Fibroblast of skin of right biceps (primary cell): Measurements from ENCODE around the gene WWC2.
"Not testable (repeated sequence)": the region's sequence is repeated elsewhere in the genome, so short reads cannot be mapped to it uniquely, and the experiment has no call there.

Experiments used
- DNase-seq: peaks from one replicate; pipeline ENCODE4 v3.0.0-alpha.2; 2013

Gene WWC2

DNA sequence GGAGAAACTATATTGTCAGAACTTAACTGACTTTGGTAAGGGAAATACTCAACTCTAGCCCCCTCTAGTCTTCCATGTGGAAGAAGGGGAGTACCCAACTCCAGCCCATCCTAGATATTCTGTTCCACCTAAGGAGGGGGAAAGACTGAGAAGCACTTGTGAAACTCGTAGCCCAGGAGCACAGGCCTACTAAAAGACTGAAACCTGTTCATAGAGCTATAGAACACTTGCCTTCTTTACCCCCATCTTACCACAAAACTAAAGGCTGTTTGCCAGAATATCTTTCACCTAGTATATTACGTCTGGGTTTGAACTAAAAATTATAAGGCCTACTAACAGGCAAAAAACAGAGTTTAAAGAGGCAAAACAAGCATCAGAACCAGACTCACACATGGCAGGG, 205.5 kb downstream of the WWC2 start:
- DNase-seq: no peak

DNA sequence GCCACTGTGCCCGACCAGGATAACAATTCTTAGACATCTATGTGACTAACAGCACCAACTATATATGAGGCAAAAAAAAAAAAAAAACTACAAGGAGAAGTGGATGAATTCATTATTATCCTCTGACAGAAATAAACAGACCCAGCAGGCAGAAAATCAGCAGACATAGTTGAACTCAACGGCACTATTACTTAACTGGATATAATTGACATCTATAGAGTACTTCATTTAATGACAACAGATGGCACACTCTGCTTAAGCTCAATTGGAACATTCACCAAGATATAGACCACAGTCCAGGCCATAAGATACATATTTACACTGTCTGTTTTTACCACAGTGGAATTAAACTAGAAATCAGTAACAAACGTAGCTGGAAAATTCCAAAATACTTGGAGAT, 207.8 kb downstream of the WWC2 start:
- no peak for DNase-seq

DNA sequence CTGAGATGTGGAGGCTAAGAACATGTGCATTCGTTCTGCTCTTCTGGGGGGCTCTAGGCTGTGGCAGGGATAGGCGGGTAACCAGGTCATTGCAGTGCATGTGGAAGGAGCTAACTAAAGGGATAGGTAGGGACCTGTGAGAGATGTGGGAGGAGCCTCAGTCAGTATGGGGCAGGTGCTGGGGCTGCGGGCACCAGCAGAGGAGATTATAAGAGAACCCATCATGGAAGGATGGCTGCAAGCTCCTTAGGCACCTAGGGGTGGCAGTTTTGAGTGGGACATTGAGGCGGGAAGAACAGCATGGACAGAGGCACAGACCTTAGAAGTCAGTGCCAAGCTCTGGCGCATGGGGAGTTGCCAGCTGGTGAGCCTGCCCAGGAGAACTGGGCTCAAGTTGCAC, 213.8 kb downstream of the WWC2 start:
- no peak for DNase-seq

DNA sequence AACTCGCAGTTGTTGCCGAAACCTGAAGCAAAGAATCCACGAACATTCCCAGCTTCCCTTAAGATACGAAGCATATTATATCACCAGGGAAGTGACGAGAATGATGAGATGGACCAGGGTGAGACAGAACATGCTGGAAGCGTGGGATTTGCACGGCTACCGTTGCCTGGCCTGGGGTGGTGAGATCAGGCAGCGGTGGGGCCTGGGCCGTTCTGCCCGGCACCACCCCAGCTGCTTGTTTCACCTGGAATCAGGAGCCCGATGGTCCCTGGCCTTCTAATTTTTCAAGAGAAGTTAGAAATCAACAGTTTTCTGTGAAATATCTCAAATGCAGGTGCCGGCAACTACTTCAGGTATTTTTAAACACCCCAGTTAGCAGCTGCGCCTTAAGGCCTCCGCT, 215.3 kb downstream of the WWC2 start:
- DNase-seq: no peak

DNA sequence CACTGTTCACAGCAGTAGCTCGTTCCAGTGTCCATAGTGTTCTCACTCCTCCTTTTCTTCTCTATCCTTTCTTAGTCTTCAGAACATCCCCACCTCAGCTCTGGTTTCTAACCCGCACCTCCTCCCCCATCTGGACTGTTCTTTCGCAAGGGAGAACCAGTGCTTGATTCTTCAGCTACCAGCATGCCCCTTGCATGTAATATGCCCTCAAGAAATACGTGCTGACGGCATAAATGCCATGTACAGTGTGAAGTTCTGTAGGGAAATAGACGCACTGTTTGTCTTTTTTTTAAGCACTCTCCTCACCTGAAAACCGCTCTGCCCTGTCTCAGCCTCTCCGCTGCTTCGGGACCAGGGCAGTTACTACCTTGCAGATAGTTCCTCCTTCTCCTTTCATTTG, 215.7 kb downstream of the WWC2 start:
- DNase-seq: no peak

DNA sequence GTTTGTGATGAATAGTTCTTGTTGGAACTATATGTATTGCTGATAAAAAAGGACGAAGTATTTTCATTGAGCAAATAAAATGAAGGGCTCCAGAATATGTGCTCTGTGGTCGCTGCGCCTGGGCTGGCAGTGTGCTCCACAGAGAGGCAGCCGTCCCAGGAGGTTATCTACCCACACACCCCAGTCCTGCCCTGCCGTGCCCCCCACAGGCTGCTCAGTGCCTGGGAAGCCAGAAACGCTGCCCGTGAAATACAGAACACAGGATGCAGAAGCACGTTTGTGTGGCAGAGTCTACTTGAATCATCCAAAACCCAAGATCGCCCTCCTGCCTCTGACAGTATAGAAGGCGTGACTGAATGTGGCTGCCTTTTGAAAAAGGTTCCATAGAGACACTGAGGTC, 219.6 kb downstream of the WWC2 start:
- no peak for DNase-seq

DNA sequence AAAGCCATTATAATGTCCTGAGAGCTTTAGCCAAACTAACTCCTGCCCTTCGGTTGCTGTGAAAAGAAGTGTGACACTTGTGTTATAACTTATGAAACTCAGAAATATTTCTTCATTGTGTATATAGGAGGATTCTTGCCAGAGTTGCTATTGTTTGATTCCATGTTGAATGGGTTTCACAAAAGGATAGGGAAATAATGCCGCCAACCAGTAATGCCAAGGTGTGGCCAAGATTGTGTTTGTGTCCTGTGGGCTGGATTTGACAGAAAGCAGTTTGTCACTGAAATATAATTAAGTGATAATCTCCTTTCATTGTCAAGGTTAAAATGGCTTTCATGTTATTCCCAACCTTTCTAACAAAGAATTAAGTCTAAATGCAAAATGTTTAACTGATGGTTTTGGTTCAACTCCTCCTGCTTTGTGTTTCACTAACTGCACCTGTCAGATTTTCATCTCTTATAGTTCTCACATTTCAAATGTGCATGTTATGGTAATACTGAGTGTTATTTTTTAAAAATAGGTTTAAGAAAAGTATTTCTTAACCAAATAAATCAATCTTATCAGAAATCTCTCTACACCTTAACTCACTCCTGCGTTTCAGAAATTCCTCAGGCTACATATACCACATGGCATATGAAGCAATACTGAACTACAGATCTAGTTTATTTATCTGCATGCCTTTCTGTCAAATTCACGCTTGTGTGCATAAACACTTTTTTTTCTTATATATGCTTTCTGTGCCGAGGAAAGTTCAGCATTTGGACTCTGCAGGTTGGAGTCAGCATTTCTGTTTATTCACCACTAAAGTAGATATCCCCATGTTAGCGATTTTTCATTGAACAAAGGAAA, 221.4 kb downstream of the WWC2 start, which contains the start of gene CLDN22:
TSS of gene CLDN22 (minus strand) at position 66 of the 849 bp plus-strand sequence. CDS start at position 8, 58 bp downstream.
- no peak for DNase-seq

DNA sequence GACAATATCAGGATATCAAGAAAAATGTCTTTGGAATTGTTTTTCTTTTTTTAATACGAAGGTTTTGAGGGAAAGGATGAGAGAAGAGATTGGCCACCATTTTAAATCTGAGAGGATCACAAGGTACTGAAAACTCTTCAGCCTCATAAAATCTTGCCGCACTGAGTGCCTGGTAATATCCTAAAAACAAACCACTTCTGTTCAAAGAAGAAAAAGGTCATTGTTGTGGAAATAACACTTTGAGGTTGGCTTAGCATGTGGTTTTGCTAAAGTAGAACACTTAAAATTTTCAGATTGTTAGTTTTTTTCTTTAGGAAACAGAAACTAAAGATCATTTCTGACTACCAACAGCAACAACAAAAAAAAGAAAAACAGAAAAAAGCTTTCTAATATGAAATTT, 222.0 kb downstream of the WWC2 start:
- DNase-seq: no peak

DNA sequence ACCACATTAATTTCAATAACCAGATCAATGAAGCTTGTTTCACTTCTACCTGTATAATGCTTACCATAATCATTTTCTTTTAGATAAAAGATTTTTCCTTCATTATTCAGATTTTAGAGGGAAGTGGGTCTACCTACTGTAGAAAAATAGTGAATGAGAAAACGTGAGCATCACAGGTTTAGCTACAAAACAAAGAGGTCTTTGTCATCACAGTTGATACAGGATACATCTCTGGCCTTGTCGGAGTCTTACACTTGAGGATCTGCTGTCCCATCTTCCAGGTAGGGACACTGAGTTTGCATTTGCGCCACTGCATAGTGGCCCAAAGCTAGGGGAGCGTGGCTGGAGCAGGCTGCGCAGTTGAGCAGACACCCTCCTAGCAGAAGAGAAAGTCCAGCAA, 222.5 kb downstream of the WWC2 start:
- DNase-seq: no peak

DNA sequence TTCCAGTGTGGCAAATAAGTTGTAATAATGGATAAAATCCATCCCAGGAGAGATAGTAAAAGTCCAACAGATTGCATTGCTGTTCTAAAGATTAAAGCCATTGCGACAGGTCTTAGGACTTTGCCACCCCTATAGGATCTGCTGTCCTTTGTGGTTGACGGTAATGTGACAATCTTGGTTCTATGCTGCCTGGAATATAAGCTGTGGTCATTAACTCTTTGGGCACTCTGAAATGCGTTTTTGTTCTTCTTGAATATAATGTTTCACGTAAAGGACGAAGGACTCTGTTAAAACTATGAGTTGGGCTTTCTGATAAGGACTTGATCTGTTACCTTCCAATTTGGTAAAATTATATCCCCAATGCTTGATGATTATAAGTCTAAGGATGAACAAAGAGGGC, 223.3 kb downstream of the WWC2 start, which contains the start of gene CLDN24:
TSS of gene CLDN24 (minus strand) at position 101 of the 400 bp plus-strand sequence. CDS start at position 101, 0 bp downstream.
- DNase-seq: no peak

DNA sequence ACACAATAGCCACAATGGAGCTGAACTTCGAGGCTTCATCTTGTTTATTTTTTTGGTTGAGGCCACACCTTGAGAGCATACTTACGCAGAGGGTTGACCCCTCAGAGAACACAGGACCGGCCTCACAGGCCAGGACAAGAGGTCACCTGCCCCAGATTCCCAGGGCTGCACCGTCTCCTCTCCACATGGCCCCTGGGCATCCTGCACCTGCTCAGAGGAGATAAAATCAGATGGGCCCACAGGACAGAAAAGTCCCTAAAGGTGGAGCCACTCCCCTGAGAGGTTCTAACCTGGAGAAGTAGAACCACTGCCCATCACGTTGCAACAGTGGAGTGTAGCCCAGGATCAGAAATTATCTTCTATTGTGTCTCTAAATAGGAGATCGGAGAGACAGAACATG, 224.2 kb downstream of the WWC2 start:
- DNase-seq: no peak

DNA sequence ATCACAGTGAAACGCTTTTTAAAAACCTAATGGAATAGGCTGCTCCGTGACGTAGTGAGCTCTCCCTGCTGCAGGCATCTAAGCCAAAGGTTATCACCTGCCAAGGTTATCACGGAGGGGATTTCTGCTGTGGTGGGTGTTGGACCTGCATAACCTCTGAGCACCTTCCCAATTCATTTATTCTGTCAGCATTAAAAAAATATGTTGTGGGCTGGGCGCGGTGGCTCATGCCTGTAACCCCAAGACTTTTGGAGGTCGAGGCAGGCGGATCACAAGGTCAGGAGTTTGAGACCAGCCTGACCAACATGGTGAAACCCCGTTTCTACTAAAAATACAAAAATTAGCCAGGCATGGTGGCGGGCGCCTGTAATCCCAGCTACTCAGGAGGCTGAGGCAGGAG, 225.0 kb downstream of the WWC2 start:
- DNase-seq: not testable (repeated sequence)

DNA sequence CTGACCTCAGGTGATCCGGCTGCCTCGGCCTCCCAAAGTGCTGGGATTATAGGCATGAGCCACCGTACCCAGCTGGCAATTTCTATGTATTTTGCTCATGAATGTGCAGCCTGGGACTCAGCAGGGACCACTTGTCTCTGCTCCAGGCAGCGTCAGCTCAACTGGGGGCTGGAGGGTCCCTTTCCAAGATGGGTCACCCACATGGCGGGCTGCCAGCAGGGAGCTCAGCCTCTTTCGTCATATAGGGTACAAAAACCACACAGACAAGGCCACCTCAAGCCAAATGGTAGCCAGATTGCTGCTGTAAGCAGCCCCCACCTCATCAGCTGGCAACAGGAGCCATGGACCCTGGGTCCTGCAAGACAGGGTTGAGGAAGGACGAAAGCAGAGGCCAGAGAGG, 225.6 kb downstream of the WWC2 start:
- DNase-seq: no peak

DNA sequence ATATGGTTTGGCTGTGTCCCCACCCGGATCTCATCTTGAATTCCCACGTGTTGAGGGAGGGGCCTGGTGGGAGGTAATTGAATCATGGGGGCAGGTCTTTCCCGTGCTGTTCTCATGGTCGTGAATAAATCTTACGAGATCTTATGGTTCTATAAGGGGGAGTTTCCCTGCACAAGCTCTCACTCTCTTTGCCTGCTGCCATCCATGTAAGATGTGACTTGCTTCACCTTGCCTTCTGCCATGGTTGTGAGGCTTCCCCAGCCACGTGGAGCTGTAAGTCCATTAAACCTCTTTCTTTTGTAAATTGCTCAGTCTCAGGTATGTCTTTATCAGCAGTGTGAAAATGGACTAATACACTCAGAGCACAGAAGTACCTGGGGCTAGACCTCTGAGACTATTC, 227.3 kb downstream of the WWC2 start:
- not testable (repeated sequence) for DNase-seq

DNA sequence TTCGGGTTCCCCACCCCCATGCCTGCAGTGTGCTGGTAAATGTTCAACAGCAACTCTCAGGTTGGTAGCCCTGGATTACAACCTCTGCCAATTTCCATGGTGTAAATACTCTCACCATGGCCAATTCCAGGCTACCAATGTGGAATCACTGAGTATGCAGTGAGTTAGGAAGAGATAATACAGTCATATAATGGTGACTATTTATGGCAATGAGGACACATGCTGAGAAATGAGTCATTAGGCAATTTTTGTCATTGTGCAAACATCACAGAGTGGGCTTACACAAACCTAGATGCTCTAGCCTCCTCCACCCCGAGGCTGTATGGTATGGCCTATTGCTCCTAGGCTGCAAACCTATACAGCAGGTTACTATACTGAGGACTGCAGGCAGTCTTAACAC, 227.8 kb downstream of the WWC2 start:
- DNase-seq: peak; percentile 54

DNA sequence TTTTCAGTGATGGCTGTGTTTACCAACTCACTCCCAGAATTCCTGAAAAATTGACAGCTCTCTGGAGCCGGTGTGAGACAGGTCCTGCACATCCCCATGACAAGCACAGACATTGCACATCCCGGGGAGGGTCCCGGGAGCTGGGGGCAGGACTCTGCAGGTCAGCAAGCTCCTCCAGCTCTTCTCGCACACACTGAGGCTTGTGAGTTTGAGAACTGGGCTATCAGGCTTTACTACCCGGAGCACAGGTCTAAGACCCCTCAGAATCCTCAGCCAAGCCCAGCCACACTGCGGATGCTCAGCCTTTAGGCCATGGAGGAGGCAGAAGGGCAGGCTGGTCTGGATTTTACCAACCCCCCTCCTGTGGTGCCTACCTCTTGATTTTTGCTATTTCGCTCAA, 228.8 kb downstream of the WWC2 start:
- DNase-seq: no peak

DNA sequence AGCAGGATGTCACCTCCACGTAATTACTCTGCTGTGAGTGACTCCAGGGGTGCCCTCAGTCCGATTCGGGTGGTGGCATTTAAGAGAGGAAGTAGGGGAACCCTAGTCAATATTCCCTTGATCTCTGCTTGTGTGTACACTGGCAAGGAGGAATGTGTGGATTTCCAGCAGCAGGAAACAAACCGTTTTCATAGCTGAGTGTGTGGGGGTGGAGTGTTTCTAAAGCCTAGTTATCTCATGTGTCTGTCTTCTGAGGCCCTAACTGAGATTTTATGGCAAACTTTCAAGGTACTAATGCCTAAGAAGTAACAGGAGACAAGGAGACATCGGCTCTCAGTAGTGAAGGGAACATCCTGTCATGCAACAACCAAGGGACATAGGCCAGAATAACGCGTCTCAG, 229.8 kb downstream of the WWC2 start:
- peak; percentile 37 for DNase-seq

DNA sequence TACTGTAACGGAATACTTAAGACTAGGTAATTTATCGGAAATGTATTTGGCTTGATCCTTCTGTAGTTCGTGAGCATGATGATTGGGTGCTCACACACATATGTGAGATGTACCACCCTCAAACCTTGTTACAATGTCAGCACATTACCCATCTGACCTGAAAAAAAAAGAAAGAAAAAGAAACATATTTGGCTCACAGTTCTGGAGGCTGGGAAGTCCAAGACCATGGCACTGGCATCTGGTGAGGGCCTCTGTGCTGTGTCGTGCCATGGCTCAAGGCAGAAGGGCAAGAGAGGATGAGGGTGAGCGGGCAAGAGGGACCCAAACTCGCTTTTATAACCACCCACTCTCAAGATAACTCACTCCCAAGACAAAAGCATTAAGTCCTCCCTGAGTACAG, 230.2 kb downstream of the WWC2 start:
- no peak for DNase-seq

DNA sequence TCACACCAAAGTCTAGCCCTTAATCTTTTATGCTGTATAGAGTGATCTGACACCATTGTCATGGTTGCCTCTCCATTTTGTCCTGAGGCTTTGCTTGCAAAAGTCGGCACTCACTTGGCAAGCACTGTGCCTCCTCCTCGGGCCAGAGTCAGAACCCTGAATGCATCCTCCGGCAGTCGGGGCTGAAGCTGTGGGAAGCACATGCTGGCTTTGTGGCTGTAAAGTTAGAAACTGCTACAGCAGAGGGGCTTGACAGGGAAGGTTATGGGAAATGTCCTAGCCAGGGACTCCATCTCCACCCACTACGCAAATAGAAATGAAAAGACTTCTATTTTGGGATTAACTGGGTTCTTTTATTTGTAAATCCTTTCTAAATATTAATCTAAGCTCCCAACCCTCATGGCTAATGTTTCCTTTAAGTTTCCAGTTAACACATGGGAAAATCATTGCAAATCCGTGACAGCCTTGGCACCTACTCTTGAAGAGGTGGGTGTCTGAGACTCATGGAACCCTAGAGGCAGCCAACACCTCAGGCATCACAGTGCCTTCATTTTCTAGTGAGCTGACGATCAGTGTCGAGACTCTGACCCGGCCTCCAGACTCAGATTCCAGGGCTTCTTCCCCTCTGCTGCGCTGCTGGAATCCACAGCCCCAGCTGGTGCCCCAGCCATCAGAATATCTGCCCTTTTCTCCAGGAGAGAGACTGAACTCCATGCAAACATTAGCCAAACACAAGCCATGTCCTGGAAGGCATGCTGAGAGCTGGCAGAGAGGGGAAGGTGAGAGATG, 231.1 kb downstream of the WWC2 start:
- DNase-seq: no peak

DNA sequence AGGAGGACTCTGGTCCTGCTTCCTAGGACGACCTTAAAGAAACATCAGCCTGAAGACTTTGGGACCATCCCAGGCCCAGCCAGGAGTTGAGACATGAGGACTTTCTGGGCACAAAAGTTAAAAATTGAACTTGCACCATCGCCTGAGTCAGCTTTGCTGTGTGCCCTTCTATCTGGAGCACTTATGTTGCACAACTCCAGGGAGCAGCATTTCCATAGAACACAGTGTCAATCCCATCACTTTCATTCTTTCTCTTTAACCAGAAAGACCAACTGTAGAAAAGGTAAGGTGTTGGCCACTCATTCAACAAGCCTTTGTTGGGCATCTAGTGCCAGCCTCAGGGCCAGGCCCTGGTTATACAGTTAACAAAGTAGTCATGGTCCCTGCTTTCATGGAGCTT, 231.8 kb downstream of the WWC2 start:
- DNase-seq: no peak

DNA sequence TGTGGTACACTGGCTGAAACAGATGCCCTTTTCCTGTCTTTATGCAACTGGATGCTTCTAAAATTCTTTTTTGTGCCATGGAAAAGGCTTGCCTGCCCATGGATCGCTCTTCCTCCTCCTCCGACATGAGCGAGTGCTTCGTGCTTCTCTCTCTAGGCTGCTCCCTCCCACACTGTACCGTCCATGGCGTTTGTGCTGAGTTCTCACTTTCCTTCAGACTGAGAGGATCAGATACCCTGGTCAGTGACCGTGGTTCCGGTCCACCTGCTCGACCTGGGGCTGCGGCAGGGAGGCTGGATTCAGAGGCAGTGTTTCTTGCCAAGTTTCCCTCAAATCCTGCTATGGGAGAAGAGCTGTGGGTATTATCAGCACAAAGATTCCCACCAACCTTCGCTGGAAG, 233.4 kb downstream of the WWC2 start:
- no peak for DNase-seq

DNA sequence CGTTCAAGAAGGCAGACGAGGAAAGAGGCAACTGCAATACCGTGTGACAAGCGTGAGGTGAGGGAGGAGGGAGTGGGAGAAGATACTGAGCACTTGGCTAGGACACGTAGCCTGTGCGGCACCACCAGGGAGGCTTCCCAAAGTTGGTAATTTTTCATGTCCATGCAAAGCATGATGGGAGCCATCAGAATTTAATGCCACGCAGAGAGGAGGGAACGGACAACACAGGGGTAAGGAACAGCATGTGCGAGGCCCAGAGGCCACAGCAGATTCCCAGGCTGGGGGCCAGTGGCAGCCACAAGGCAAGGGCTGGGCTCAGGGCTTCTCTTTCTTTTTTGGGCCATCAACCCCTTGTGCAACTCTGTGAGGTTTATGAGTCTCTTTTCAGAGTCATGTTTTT, 234.1 kb downstream of the WWC2 start:
- no peak for DNase-seq

DNA sequence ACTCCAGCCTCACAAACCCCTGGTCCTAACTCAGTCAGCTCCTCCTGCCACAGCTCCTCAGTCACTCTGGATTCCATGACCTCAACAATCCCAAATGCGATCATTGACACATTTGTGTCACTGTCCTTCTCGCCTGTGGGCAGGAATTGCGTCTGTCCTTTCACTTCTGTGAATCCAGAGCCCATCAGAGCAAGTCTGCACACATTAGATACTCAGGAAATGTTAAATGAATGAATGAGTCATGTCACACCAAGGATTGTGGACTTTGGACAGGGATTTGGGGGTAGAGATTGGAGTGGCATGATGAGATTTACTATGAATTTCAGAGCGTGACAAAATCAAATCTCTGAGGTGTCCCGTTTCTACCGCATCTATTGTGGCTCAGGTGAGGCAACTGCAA, 234.9 kb downstream of the WWC2 start:
- DNase-seq: peak; percentile 34

DNA sequence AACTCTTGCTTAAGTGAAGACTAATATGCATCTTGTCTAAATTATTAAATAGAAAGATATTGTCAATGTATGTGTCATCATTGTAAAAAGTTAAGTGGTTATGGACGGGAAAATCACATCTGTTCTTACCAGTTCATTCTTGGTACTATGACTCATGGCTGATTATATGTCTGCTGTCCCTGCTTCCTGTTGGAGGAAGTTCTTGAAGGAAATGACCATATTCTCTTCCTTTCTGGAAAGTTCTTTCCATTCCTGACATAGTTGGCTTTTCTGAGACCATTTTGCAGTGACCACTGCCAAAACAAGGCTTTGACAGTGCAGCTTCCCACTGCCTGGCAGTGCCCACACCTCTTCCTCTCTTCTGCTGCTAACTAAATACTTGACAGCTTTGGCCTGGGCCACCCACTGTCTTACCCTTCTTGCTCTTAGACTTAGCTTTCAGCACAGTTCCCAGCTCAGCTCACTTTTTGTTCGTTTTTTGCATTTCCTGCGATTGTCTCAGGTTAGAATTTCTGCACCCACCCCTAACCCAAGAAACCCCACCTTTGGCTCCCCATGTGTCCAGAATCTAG, 236.4 kb downstream of the WWC2 start:
- peak; percentile 93 for DNase-seq
